AG04450 (cell line): ENCODE measurements around the gene NMRK2. TPM values are rescaled to one million over a fixed set of nuclear protein-coding genes. Genes with fewer than 3 reads are reported as not detected.

Source experiments
- CTCF ChIA-PET: fragments of 300-600, 350-600 bp; formaldehyde crosslinking; extraction: SDS; loops from one replicate; lab custom pipeline; 2022; ENCODE audit warnings: antibody characterized with exemption, inconsistent platforms; lab: Charles Lee
- POLR2A ChIA-PET: fragments of 350-600 bp; formaldehyde crosslinking; extraction: SDS; loops from one replicate; lab custom pipeline; 2021; ENCODE audit warnings: antibody characterized with exemption, inconsistent platforms; lab: Yijun Ruan, JAX
- DNase-seq: peaks from one replicate; pipeline ENCODE4 v3.0.0-alpha.2; 2011; ENCODE audit warnings: low read depth, low spot score
- H3K27ac ChIP-seq: one replicate; pipeline ENCODE4 v1.5.1; 2012; ENCODE audit warnings: low read depth, low read length, control low read depth
- H3K27me3 ChIP-seq: one replicate; pipeline ENCODE4 v1.6.0; 2012; ENCODE audit warnings: low read length; ENCODE audit not compliant: control insufficient read depth, insufficient read depth
- H3K4me3 ChIP-seq: 2 replicates; pipeline ENCODE4 v1.5.1; 2011; ENCODE audit warnings: mild to moderate bottlenecking, low read depth, low read length, control low read depth
- H3K9me3 ChIP-seq: 2 replicates; pipeline ENCODE4 v1.5.1; 2012; ENCODE audit warnings: low read length; ENCODE audit not compliant: control insufficient read depth, insufficient read depth
- CTCF ChIP-seq: IDR thresholded peaks from 2 replicates; pipeline ENCODE4 v1.5.1; 2011; ENCODE audit warnings: low read depth, low read length, control low read depth, inconsistent platforms
- polyA plus RNA-seq: library from polyadenylated mRNA; depleted of rRNA; stranded (reverse); fragments of >200 nt; gene quantifications from 2 replicates; pipeline ENCODE4 v1.2.3, GENCODE V29; 2011

NMRK2 gene
- polyA plus RNA-seq, 1 experiment = not detected

- Histone ChIP-seq H3K27me3 (no peaks in the 10 kb centered on the region), H3K9me3 (no peaks in the 10 kb centered on the region; the same call in 1 of the 2 replicates), H3K27ac (no peak overlapping the region), H3K4me3 (no peak overlapping the region)
- no peak for TF ChIP-seq CTCF
- DNase-seq = no peak
- CTCF ChIA-PET = no interaction called here
- POLR2A ChIA-PET = interaction anchor here (8.1 kb wide), 1 partner anchor 11 kb away, joined by 221 read pairs; the partner anchor contains the start of gene DAPK3
Measured at GRCh38 chr19:3981373-3981735, 48.5 kb downstream of the NMRK2 start.

- Histone ChIP-seq H3K27ac (peak overlapping the region; percentile 47), H3K9me3 (no peaks in the 10 kb centered on the region; the same call in 1 of the 2 replicates), H3K4me3 (peak overlapping the region; percentile 97), H3K27me3 (no peaks in the 10 kb centered on the region)
- CTCF ChIA-PET = no interaction called here
- POLR2A ChIA-PET = interaction anchor here (8.1 kb wide), 1 partner anchor 11 kb away, joined by 221 read pairs; the partner anchor contains the start of gene DAPK3
- no peak for DNase-seq
- TF ChIP-seq CTCF = no peak
Measured at GRCh38 chr19:3981736-3982681, 49.1 kb downstream of the NMRK2 start.

GRCh38 chr19:3982701-3983541 is 50.1 kb downstream of the NMRK2 start:
- H3K4me3 ChIP-seq = peak overlapping the region; percentile 97
- TF ChIP-seq CTCF = no peak
- POLR2A ChIA-PET = interaction anchor here (2.9 to 8.1 kb wide), 2 partner anchors 7 to 12 kb away, joined by 51 to 221 read pairs; partner anchors contain the start of gene DAPK3
- DNase-seq = no peak
- CTCF ChIA-PET = no interaction called here
- no peaks in the 10 kb centered on the region for H3K27me3 ChIP-seq
- H3K27ac ChIP-seq = peak overlapping the region; percentile 31
- H3K9me3 ChIP-seq = no peaks in the 10 kb centered on the region; the same call in 1 of the 2 replicates

- POLR2A ChIA-PET = interaction anchor here (1.0 to 8.1 kb wide), 3 partner anchors 8 to 215 kb away, joined by 3 to 221 read pairs (median 51); partner anchors contain the start of gene DAPK3
- no peak for DNase-seq
- H3K9me3 ChIP-seq = no peaks in the 10 kb centered on the region; the same call in 1 of the 2 replicates
- peak overlapping the region; percentile 31 for H3K27ac ChIP-seq
- H3K4me3 ChIP-seq = peak overlapping the region; percentile 97
- TF ChIP-seq CTCF = no peak
- CTCF ChIA-PET = no interaction called here
- no peaks in the 10 kb centered on the region for H3K27me3 ChIP-seq
Measured at GRCh38 chr19:3983542-3983914, 50.7 kb downstream of the NMRK2 start.
